Measurements from ENCODE around the gene SEC23A.

Gene SEC23A

GRCh38 chr14:39015360-39015961 lies 87.6 kb downstream of the SEC23A start:
- TF ChIP-seq GATA3 (IDR thresholded peaks at IDR 0.05; ENCODE audit: low read depth, low read length) (no peak), GATA2 (IDR thresholded peaks at IDR 0.05; ENCODE audit: low read depth, low read length) (no peak)

- TF ChIP-seq GATA3 (IDR thresholded peaks at IDR 0.05; ENCODE audit: low read depth, low read length), result no peak
These were observed 88.6 kb downstream of the SEC23A start for GRCh38 chr14:39014460-39014859.

GRCh38 chr14:39006721-39007410 lies 96.2 kb downstream of the SEC23A start:
- TF ChIP-seq GATA3 (IDR thresholded peaks at IDR 0.05; ENCODE audit: low read depth, low read length) (no peak), GATA2 (IDR thresholded peaks at IDR 0.05; ENCODE audit: low read depth, low read length) (no peak)

- TF ChIP-seq GATA2 (IDR thresholded peaks at IDR 0.05; ENCODE audit: low read depth, low read length) (no peak), GATA3 (IDR thresholded peaks at IDR 0.05; ENCODE audit: low read depth, low read length) (no peak)
These were observed 97.8 kb downstream of the SEC23A start for GRCh38 chr14:39005044-39005880.

GRCh38 chr14:38999949-39000348 lies 103.1 kb downstream of the SEC23A start:
- TF ChIP-seq GATA2 (IDR thresholded peaks at IDR 0.05; ENCODE audit: low read depth, low read length) (no peak), GATA3 (IDR thresholded peaks at IDR 0.05; ENCODE audit: low read depth, low read length) (no peak)

GRCh38 chr14:38994731-38995130 lies 108.3 kb downstream of the SEC23A start:
- TF ChIP-seq GATA3 (IDR thresholded peaks at IDR 0.05; ENCODE audit: low read depth, low read length), result no peak
- TF ChIP-seq GATA2 (IDR thresholded peaks at IDR 0.05; ENCODE audit: low read depth, low read length), result no peak

GRCh38 chr14:38993981-38994380 lies 109.1 kb downstream of the SEC23A start:
- no peak for TF ChIP-seq GATA2 (IDR thresholded peaks at IDR 0.05; ENCODE audit: low read depth, low read length)
- no peak for TF ChIP-seq GATA3 (IDR thresholded peaks at IDR 0.05; ENCODE audit: low read depth, low read length)

- TF ChIP-seq GATA3 (IDR thresholded peaks at IDR 0.05; ENCODE audit: low read depth, low read length) (no peak), GATA2 (IDR thresholded peaks at IDR 0.05; ENCODE audit: low read depth, low read length) (no peak)
These were observed 110.8 kb downstream of the SEC23A start for GRCh38 chr14:38992067-38992844.

- TF ChIP-seq GATA3 (IDR thresholded peaks at IDR 0.05; ENCODE audit: low read depth, low read length) (no peak), GATA2 (IDR thresholded peaks at IDR 0.05; ENCODE audit: low read depth, low read length) (no peak)
These were observed 111.7 kb downstream of the SEC23A start for GRCh38 chr14:38991299-38991698.

- TF ChIP-seq GATA2 (IDR thresholded peaks at IDR 0.05; ENCODE audit: low read depth, low read length) (no peak), GATA3 (IDR thresholded peaks at IDR 0.05; ENCODE audit: low read depth, low read length) (no peak)
These were observed 113.0 kb downstream of the SEC23A start for GRCh38 chr14:38989922-38990546.

GRCh38 chr14:38987781-38988180 lies 115.3 kb downstream of the SEC23A start:
- TF ChIP-seq GATA3 (IDR thresholded peaks at IDR 0.05; ENCODE audit: low read depth, low read length) (no peak), GATA2 (IDR thresholded peaks at IDR 0.05; ENCODE audit: low read depth, low read length) (no peak)

GRCh38 chr14:38982837-38983236 lies 120.2 kb downstream of the SEC23A start:
- TF ChIP-seq GATA2 (IDR thresholded peaks at IDR 0.05; ENCODE audit: low read depth, low read length) (no peak), GATA3 (IDR thresholded peaks at IDR 0.05; ENCODE audit: low read depth, low read length) (no peak)

GRCh38 chr14:38982278-38982677 lies 120.8 kb downstream of the SEC23A start:
- TF ChIP-seq GATA3 (IDR thresholded peaks at IDR 0.05; ENCODE audit: low read depth, low read length), result no peak

All from SH-SY5Y (cell line).